ENCODE measurements around the gene NRDC.

NRDC gene

DNA sequence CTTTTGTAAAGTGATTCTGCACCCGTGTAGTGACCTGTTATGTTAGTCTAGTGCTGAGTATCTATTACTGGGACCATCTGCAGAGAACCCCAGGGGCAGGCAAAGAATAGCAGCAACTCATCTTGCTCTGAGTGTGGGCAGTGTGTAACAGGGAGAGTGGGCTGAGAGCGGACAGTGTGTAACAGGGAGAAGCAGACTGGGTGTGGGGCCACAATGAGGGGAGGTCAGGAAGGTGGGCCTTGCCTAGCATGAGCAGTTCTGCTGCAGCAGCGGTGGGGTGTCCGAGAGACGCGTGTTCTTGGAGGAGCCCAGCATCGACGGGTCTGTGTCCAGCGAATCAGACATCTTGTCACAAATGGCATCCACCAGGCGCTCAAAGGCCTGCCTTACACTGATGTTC is 41.2 kb upstream of the NRDC start:
- in situ Hi-C loops (cut with MboI; ENCODE audit: low pct_unique_long_range_greater_than_20kb, low sequenced_read_pairs, unreplicated experiment) = loop anchor here (25.0 kb wide), 1 partner anchor 368 kb away; no protein-coding TSS in a partner anchor
- TF ChIP-seq, protein P1, sequence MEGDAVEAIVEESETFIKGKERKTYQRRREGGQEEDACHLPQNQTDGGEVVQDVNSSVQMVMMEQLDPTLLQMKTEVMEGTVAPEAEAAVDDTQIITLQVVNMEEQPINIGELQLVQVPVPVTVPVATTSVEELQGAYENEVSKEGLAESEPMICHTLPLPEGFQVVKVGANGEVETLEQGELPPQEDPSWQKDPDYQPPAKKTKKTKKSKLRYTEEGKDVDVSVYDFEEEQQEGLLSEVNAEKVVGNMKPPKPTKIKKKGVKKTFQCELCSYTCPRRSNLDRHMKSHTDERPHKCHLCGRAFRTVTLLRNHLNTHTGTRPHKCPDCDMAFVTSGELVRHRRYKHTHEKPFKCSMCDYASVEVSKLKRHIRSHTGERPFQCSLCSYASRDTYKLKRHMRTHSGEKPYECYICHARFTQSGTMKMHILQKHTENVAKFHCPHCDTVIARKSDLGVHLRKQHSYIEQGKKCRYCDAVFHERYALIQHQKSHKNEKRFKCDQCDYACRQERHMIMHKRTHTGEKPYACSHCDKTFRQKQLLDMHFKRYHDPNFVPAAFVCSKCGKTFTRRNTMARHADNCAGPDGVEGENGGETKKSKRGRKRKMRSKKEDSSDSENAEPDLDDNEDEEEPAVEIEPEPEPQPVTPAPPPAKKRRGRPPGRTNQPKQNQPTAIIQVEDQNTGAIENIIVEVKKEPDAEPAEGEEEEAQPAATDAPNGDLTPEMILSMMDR (IDR thresholded peaks at IDR 0.05; ENCODE audit: extremely low read depth, insufficient read depth, missing control alignments) = no peak
- DNase-seq (ENCODE audit: low spot score) = no peak

- in situ Hi-C loops (cut with MboI; ENCODE audit: low pct_unique_long_range_greater_than_20kb, low sequenced_read_pairs, unreplicated experiment) = loop anchor here (25.0 kb wide), 1 partner anchor 371 kb away; no protein-coding TSS in a partner anchor
- TF ChIP-seq, protein P1 (IDR thresholded peaks at IDR 0.05; ENCODE audit: extremely low read depth, insufficient read depth, missing control alignments) = no peak
These were observed 38.3 kb upstream of the NRDC start for GRCh38 chr1:51916587-51917405.

DNA sequence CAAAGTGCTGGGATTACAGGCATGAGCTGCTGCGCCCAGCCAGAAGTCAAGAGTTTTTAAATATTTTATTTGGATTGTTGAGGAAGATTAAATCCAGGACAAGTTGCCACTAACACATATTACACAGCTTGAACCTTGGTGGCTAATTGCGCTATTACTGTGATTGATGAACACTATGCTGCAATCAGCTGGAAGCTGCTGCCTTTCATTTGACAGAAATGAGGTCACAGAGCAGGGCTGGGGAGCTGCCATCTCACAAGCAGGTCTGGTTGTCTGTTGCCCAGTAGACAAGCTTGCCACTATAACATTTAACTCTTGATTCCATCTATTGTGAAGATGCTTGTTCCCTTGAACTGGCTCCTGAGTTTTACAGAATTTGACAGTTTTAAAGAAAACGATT is 37.4 kb upstream of the NRDC start:
- in situ Hi-C loops (cut with MboI; ENCODE audit: low pct_unique_long_range_greater_than_20kb, low sequenced_read_pairs, unreplicated experiment) = loop anchor here (25.0 kb wide), 1 partner anchor 371 kb away; no protein-coding TSS in a partner anchor
- no peak for DNase-seq (ENCODE audit: low spot score)
- TF ChIP-seq, protein P1 (IDR thresholded peaks at IDR 0.05; ENCODE audit: extremely low read depth, insufficient read depth, missing control alignments) = no peak

More at GRCh38 chr1:51916587-51917405, 38.3 kb upstream of the NRDC start:
- DNase-seq (ENCODE audit: low spot score) = no peak

DNA sequence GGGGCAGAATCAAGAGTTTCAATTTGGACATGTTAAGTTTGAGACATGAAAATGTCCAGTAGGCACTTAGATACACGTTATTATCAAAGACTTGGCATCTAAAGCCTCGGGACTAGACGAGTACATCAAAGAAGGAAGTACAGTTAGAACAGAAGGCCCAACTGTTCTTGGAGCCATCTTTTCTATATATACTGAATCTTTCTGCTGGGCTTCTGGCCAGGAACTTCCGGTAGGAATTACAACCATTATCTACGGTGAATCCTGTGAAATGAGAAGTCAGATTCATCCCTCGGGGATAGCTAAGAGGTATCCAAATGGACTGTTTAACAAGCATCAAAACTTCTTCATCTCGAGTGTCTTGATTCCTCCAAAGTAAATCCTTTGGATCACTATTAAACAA is 34.4 kb upstream of the NRDC start:
- TF ChIP-seq, protein P1 (IDR thresholded peaks at IDR 0.05; ENCODE audit: extremely low read depth, insufficient read depth, missing control alignments) = no peak
- in situ Hi-C loops (cut with MboI; ENCODE audit: low pct_unique_long_range_greater_than_20kb, low sequenced_read_pairs, unreplicated experiment) = loop anchor here (25.0 kb wide), 1 partner anchor 374 kb away; no protein-coding TSS in a partner anchor
- no peak for DNase-seq (ENCODE audit: low spot score)

- in situ Hi-C loops (cut with MboI; ENCODE audit: low pct_unique_long_range_greater_than_20kb, low sequenced_read_pairs, unreplicated experiment) = loop anchor here (25.0 kb wide), 1 partner anchor 377 kb away; no protein-coding TSS in a partner anchor
- DNase-seq (ENCODE audit: low spot score) = no peak
- TF ChIP-seq, protein P1 (IDR thresholded peaks at IDR 0.05; ENCODE audit: extremely low read depth, insufficient read depth, missing control alignments) = no peak
These were observed 31.9 kb upstream of the NRDC start for GRCh38 chr1:51910221-51911000.

- no peak for DNase-seq (ENCODE audit: low spot score)
- TF ChIP-seq, protein P1 (IDR thresholded peaks at IDR 0.05; ENCODE audit: extremely low read depth, insufficient read depth, missing control alignments) = no peak
- in situ Hi-C loops (cut with MboI; ENCODE audit: low pct_unique_long_range_greater_than_20kb, low sequenced_read_pairs, unreplicated experiment) = loop anchor here (25.0 kb wide), 1 partner anchor 379 kb away; no protein-coding TSS in a partner anchor
These were observed 30.0 kb upstream of the NRDC start for GRCh38 chr1:51908499-51908898.
